IMR-90 (cell line): ENCODE data around the gene CAMK4. TPM values are rescaled to one million over a fixed set of nuclear protein-coding genes. Genes with fewer than 3 reads are reported as not detected.

Experiments used
- ATAC-seq: fragments of 200-7000 bp; cut with Tn5 transposase; 2 replicates; pipeline ENCODE4 v1.9.1; 2020; ENCODE audit warnings: low read depth, mild to moderate bottlenecking, moderate library complexity
- BruUV-seq: library from RNA; stranded (reverse); fragments of 400-500 nt; replicated peaks from 2 replicates; lab custom pipeline; 2021; lab: Mats Ljungman, UMichigan
- CTCF ChIA-PET: fragments of 300-600 bp; formaldehyde crosslinking; extraction: SDS; loops from one replicate; lab custom pipeline; 2021; ENCODE audit warnings: antibody characterized with exemption; lab: Yijun Ruan, JAX
- POLR2A ChIA-PET: fragments of 300-600 bp; sonication (Branson Sonifier 250); formaldehyde crosslinking; loops from one replicate; lab custom pipeline; 2022; ENCODE audit warnings: antibody characterized with exemption; ENCODE audit not compliant: unreplicated experiment; lab: Charles Lee
- DNase-seq: peaks from one replicate; pipeline ENCODE4 v3.0.0; 2013
- H2AFZ ChIP-seq: replicated peaks from 2 replicates; pipeline ENCODE3; 2013; ENCODE audit warnings: low read length, mild to moderate bottlenecking; ENCODE audit not compliant: poor library complexity
- H2AK5ac ChIP-seq: 2 replicates; pipeline ENCODE4 v1.6.1; 2013; ENCODE audit warnings: low read depth, low read length, inconsistent platforms
- H2AK9ac ChIP-seq: replicated peaks from 2 replicates; pipeline ENCODE3; 2013; ENCODE audit warnings: mild to moderate bottlenecking, low read depth, low read length, moderate library complexity; ENCODE audit not compliant: poor library complexity
- H2BK120ac ChIP-seq: 2 replicates; pipeline ENCODE4 v1.6.1; 2013; ENCODE audit warnings: low read depth, low read length, inconsistent platforms
- H2BK15ac ChIP-seq: 3 replicates; pipeline ENCODE4 v1.6.1; 2013; ENCODE audit warnings: low read depth, low read length, inconsistent platforms
- H2BK20ac ChIP-seq: 2 replicates; pipeline ENCODE4 v1.6.1; 2013; ENCODE audit warnings: low read depth, mild to moderate bottlenecking, inconsistent platforms, low read length, moderate library complexity
- H2BK5ac ChIP-seq: 2 replicates; pipeline ENCODE4 v1.6.1; 2013; ENCODE audit warnings: mild to moderate bottlenecking, low read depth, low read length, inconsistent platforms; ENCODE audit not compliant: poor library complexity, severe bottlenecking
- H3K14ac ChIP-seq: replicated peaks from 2 replicates; pipeline ENCODE4 v1.6.1; 2013; ENCODE audit warnings: low read depth, low read length, inconsistent platforms
- H3K18ac ChIP-seq: 2 replicates; pipeline ENCODE4 v1.6.1; 2013; ENCODE audit warnings: low read depth, low read length, control low read depth
- H3K23ac ChIP-seq: 2 replicates; pipeline ENCODE4 v1.6.1; 2013; ENCODE audit warnings: low read depth, low read length, inconsistent platforms
- H3K27ac ChIP-seq: 2 replicates; pipeline ENCODE4 v1.5.1; 2013; ENCODE audit warnings: mild to moderate bottlenecking, control low read depth, low read length; ENCODE audit not compliant: insufficient read depth
- H3K27me3 ChIP-seq: 2 replicates; pipeline ENCODE4 v1.6.1; 2013; ENCODE audit warnings: low read length; ENCODE audit not compliant: control insufficient read depth, insufficient read depth
- H3K36me3 ChIP-seq: 2 replicates; pipeline ENCODE4 v1.6.1; 2013; ENCODE audit warnings: low read length, mixed read lengths; ENCODE audit not compliant: control insufficient read depth, insufficient read depth
- H3K4ac ChIP-seq: 2 replicates; pipeline ENCODE4 v1.6.1; 2013; ENCODE audit warnings: low read depth, low read length, inconsistent platforms
- H3K4me1 ChIP-seq: 2 replicates; pipeline ENCODE4 v1.6.1; 2013; ENCODE audit warnings: low read length, mixed read lengths; ENCODE audit not compliant: control insufficient read depth, insufficient read depth
- H3K4me2 ChIP-seq: 2 replicates; pipeline ENCODE4 v1.6.1; 2013; ENCODE audit warnings: low read depth, mild to moderate bottlenecking, control low read depth, low read length, moderate library complexity
- H3K4me3 ChIP-seq: 2 replicates; pipeline ENCODE4 v1.5.1; 2013; ENCODE audit warnings: low read depth, mild to moderate bottlenecking, control low read depth, low read length, moderate library complexity; ENCODE audit not compliant: insufficient read depth
- H3K56ac ChIP-seq: 2 replicates; pipeline ENCODE4 v1.6.1; 2013; ENCODE audit warnings: low read length, inconsistent platforms; ENCODE audit not compliant: insufficient read depth; ENCODE audit errors: extremely low read depth
- H3K79me1 ChIP-seq, 2 experiments: 2 replicates each; pipeline ENCODE4 v1.6.1; 2013; ENCODE audit warnings: low read length in 2 of 2, inconsistent platforms in 1 of 2, low read depth in 1 of 2
- H3K9ac ChIP-seq: 2 replicates; pipeline ENCODE4 v1.6.1; 2013; ENCODE audit warnings: low read depth, low read length, control low read depth
- H3K9me1 ChIP-seq: 2 replicates; pipeline ENCODE4 v1.6.1; 2013; ENCODE audit warnings: low read length, inconsistent platforms; ENCODE audit not compliant: insufficient read depth
- H3K9me3 ChIP-seq: 2 replicates; pipeline ENCODE4 v1.6.1; 2013; ENCODE audit warnings: low read length; ENCODE audit not compliant: control insufficient read depth, insufficient read depth
- H4K20me1 ChIP-seq: 2 replicates; pipeline ENCODE4 v1.6.1; 2013; ENCODE audit warnings: low read length, inconsistent platforms; ENCODE audit not compliant: insufficient read depth
- H4K5ac ChIP-seq: 2 replicates; pipeline ENCODE4 v1.6.1; 2013; ENCODE audit warnings: mild to moderate bottlenecking, low read depth, low read length, control low read depth
- H4K8ac ChIP-seq, 2 experiments: 2 replicates each; pipeline ENCODE4 v1.6.1; 2013; ENCODE audit warnings: low read depth in 2 of 2, low read length in 2 of 2, control low read depth in 1 of 2, inconsistent platforms in 1 of 2
- H4K91ac ChIP-seq: 2 replicates; pipeline ENCODE4 v1.6.1; 2013; ENCODE audit warnings: low read depth, low read length, inconsistent platforms; ENCODE audit not compliant: insufficient read depth
- CEBPB ChIP-seq: IDR thresholded peaks from 2 replicates; pipeline ENCODE4 v1.6.1; 2012; ENCODE audit warnings: low read depth, low read length, improper control_type of control experiment
- CHD1 ChIP-seq: IDR thresholded peaks from 2 replicates; pipeline ENCODE4 v1.6.1; 2012; ENCODE audit warnings: low read depth, low read length, improper control_type of control experiment
- FOS ChIP-seq: fragments of 150-350 bp; IDR thresholded peaks from 2 replicates; pipeline ENCODE4 v1.6.1; 2016; ENCODE audit warnings: low read depth, low read length
- MAFK ChIP-seq: IDR thresholded peaks from 2 replicates; pipeline ENCODE4 v1.6.1; 2012; ENCODE audit warnings: low read depth, low read length, improper control_type of control experiment
- NFE2L2 ChIP-seq: fragments of 150-350 bp; IDR thresholded peaks from 2 replicates; pipeline ENCODE4 v1.6.1; 2016; ENCODE audit warnings: low read depth, mild to moderate bottlenecking, low read length
- POLR2A ChIP-seq: IDR thresholded peaks from 2 replicates; pipeline ENCODE4 v1.6.1; 2012; ENCODE audit warnings: mild to moderate bottlenecking, low read depth, low read length
- RAD21 ChIP-seq: IDR thresholded peaks from 2 replicates; pipeline ENCODE4 v1.6.1; 2012; ENCODE audit warnings: low read length, improper control_type of control experiment
- RFX5 ChIP-seq: IDR thresholded peaks from 2 replicates; pipeline ENCODE4 v1.8.0; 2012; ENCODE audit warnings: low read depth, mild to moderate bottlenecking, low read length, moderate library complexity
- USF2 ChIP-seq: fragments of 150-350 bp; IDR thresholded peaks from 2 replicates; pipeline ENCODE4 v1.6.1; 2017; ENCODE audit warnings: mild to moderate bottlenecking, antibody characterized with exemption, low read length, low read depth
- dilution Hi-C: fragments of 300-500 bp; cut with HindIII; formaldehyde crosslinking; loops from one replicate; pipeline ENCODE4 v1.14.3; 2018; ENCODE audit warnings: low sequenced_read_pairs; ENCODE audit not compliant: unreplicated experiment
- in situ Hi-C: fragments of 300-500 bp; cut with MboI; formaldehyde crosslinking; loops from 3 replicates; pipeline ENCODE4 v1.14.3; 2019; ENCODE audit warnings: low sequenced_read_pairs, inconsistent platforms, mixed read lengths
- intact Hi-C: fragments of 100-400 bp; cut with micrococcal nuclease; formaldehyde crosslinking; loops from 2 replicates; pipeline ENCODE4 v1.10.0; 2022
- polyA plus RNA-seq, 3 experiments: library from polyadenylated mRNA; depleted of rRNA; stranded (reverse); fragments of >200 nt; gene quantifications; 2 replicates each; pipeline ENCODE4 v1.2.3, GENCODE V29; 2012; ENCODE audit warnings: low replicate concordance in 1 of 3
- total RNA-seq: library from RNA; depleted of rRNA; stranded (reverse); fragments of >200 nt; gene quantifications from 2 replicates; pipeline ENCODE4 v1.2.3, GENCODE V29; 2012

Gene CAMK4
- total and polyA plus RNA-seq, 2 of the 4 experiments (the other 2 are of a cell fraction), result 3.7 to 4.8 TPM

- H3K14ac ChIP-seq, result no peak overlapping the region
- no peak overlapping the region for H2BK120ac ChIP-seq
- POLR2A ChIA-PET, result no interaction called here
- H3K18ac ChIP-seq, result no peak overlapping the region
- no peak overlapping the region for H4K8ac ChIP-seq
- H3K4ac ChIP-seq, result no peak overlapping the region
- CTCF ChIA-PET, result no interaction called here
- no peak overlapping the region for H3K56ac ChIP-seq
- DNase-seq (no peak), ATAC-seq (no peak)
- no peaks in the 10 kb centered on the region for H3K9me3 ChIP-seq
- H2BK5ac ChIP-seq, result no peak overlapping the region
- no peaks in the 10 kb centered on the region for H3K9me1 ChIP-seq
- H3K79me1 ChIP-seq, result no peaks in the 10 kb centered on the region
- no peak overlapping the region for H3K9ac ChIP-seq
- no peaks in the 10 kb centered on the region for H3K4me1 ChIP-seq
- H4K20me1 ChIP-seq, result no peaks in the 10 kb centered on the region
- no peak overlapping the region for H2AK5ac ChIP-seq
- no peak overlapping the region for H2BK15ac ChIP-seq
- H4K5ac ChIP-seq, result no peak overlapping the region
- no peaks in the 10 kb centered on the region for H3K27me3 ChIP-seq
- no peak overlapping the region for H3K27ac ChIP-seq
- no peak overlapping the region for H2AFZ ChIP-seq
- no peak overlapping the region for H3K4me2 ChIP-seq
- no TSS peak for BruUV-seq
- no peak overlapping the region for H2BK20ac ChIP-seq
- H3K36me3 ChIP-seq, result no peaks in the 10 kb centered on the region
- H4K91ac ChIP-seq, result no peak overlapping the region
- no peak overlapping the region for H3K4me3 ChIP-seq
- H2AK9ac ChIP-seq, result no peak overlapping the region
- intact Hi-C loops (no loop called here), in situ Hi-C loops (no loop called here), dilution Hi-C loops (no loop called here)
- TF ChIP-seq CHD1 (no peak), USF2 (no peak), FOS (no peak), CEBPB (no peak), MAFK (no peak), RAD21 (no peak), RFX5 (no peak), NFE2L2 (no peak), POLR2A (no peak)
- no peak overlapping the region for H3K23ac ChIP-seq
Measured at GRCh38 chr5:111321376-111321775, 97.2 kb downstream of the CAMK4 start.
